ENCODE results near the gene ZBTB17. TPM values are rescaled to one million over a fixed set of nuclear protein-coding genes. Genes with fewer than 3 reads are reported as not detected.

Gene ZBTB17
- total RNA-seq, 1 experiment from 2014 or later, result 17.4 TPM

GRCh38 chr1:15994590-15995351, 18.9 kb upstream of the ZBTB17 start:
- ChIA-PET POLR2A (ENCODE audit: unreplicated experiment) (no interaction called here), CTCF (interaction anchor here (0.5 kb wide), 1 partner anchor 182 kb away, joined by 17 read pairs; no protein-coding TSS in a partner anchor)
- no TSS peak for BruUV-seq (replicated peaks)
- no peak overlapping the region for H2AFZ ChIP-seq
- H3K4me3 ChIP-seq, result no peak overlapping the region
- no peak overlapping the region for H3K4me2 ChIP-seq
- intact Hi-C loops (cut with micrococcal nuclease; ENCODE audit: unreplicated experiment), result loop anchor here (1.0 kb wide), 1 partner anchor 202 kb away; no protein-coding TSS in a partner anchor
- no peaks in the 10 kb centered on the region for H3K9me2 ChIP-seq (ENCODE audit: insufficient read depth)
- TF ChIP-seq EZH2 (IDR thresholded peaks at IDR 0.05; ENCODE audit: low read depth) (no peak), CTCF (conservative IDR thresholded peaks at IDR 0.05) (peak; percentile 68)
- no peaks in the 10 kb centered on the region for H3F3A ChIP-seq (ENCODE audit: insufficient read depth, low read depth)
- H3K27ac ChIP-seq, result no peak overlapping the region
- H3K4me1 ChIP-seq (replicated peaks; ENCODE audit: insufficient read depth), result no peaks in the 10 kb centered on the region
- peak in 1 of 2 experiments; percentile 55 for DNase-seq
- no peaks in the 10 kb centered on the region for H3K27me3 ChIP-seq (ENCODE audit: insufficient read depth, low read depth)
- no peaks in the 10 kb centered on the region for H4K20me1 ChIP-seq (ENCODE audit: insufficient read depth)
- H3K36me3 ChIP-seq (ENCODE audit: low read depth), result no peaks in the 10 kb centered on the region
- H3K9me3 ChIP-seq (ENCODE audit: insufficient read depth, low read depth), result no peaks in the 10 kb centered on the region
- H3K79me2 ChIP-seq (ENCODE audit: low read depth), result no peaks in the 10 kb centered on the region

DNA sequence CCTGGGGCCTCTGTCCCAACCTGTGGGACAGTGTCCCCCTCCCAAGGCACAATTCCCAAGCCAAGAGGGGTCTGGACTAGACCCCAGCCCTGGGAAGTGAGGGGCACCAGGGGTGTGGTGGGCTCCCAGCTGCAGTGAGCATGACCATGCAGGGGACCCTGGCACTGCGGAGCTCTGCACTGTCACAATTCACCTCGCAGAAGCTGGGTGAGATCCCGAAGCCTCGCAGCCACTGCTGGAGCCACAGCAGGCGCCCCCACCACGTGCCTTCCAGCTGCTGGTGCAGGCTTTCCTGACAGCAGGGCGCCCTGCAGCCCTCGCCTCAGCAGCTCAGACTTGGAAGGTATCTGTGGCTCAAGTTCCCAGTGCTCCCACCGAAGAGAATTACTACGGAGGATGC, 18.2 kb upstream of the ZBTB17 start:
- no peak overlapping the region for H3K4me2 ChIP-seq
- no peak overlapping the region for H3K27ac ChIP-seq
- no peaks in the 10 kb centered on the region for H3K27me3 ChIP-seq (ENCODE audit: insufficient read depth, low read depth)
- H3K4me3 ChIP-seq, result no peak overlapping the region
- no peaks in the 10 kb centered on the region for H3K36me3 ChIP-seq (ENCODE audit: low read depth)
- H4K20me1 ChIP-seq (ENCODE audit: insufficient read depth), result no peaks in the 10 kb centered on the region
- H2AFZ ChIP-seq, result no peak overlapping the region
- BruUV-seq (replicated peaks), result no TSS peak
- H3K9me3 ChIP-seq (ENCODE audit: insufficient read depth, low read depth), result no peaks in the 10 kb centered on the region
- intact Hi-C loops (cut with micrococcal nuclease; ENCODE audit: unreplicated experiment), result loop anchor here (1.0 kb wide), 1 partner anchor 202 kb away; no protein-coding TSS in a partner anchor
- no peaks in the 10 kb centered on the region for H3K9me2 ChIP-seq (ENCODE audit: insufficient read depth)
- ChIA-PET CTCF (interaction anchor here (0.5 kb wide), 1 partner anchor 181 kb away, joined by 17 read pairs; no protein-coding TSS in a partner anchor), POLR2A (ENCODE audit: unreplicated experiment) (no interaction called here)
- DNase-seq, result no peak
- no peaks in the 10 kb centered on the region for H3K79me2 ChIP-seq (ENCODE audit: low read depth)
- TF ChIP-seq EZH2 (IDR thresholded peaks at IDR 0.05; ENCODE audit: low read depth) (no peak), CTCF (conservative IDR thresholded peaks at IDR 0.05) (no peak)
- H3F3A ChIP-seq (ENCODE audit: insufficient read depth, low read depth), result no peaks in the 10 kb centered on the region
- H3K4me1 ChIP-seq (replicated peaks; ENCODE audit: insufficient read depth), result no peaks in the 10 kb centered on the region

DNA sequence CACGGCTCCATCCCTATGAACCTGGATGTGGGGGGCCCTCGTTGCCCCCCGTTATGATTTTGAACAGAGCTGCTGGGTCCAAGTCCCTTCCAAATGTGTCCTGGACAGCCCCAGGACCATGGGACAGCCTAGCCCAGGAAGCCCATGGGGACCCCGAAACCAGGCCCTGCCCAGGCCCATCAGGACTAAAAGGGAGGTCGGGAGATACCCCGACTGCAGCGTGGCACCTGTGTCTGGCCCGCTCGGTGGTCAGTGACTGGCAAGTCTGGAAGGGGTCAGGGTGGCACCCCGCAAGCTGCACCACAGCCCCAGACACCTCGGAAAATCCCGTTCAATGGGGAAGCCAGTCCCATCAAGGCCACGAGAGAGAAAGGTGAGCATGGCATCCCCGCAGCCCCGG, 17.8 kb upstream of the ZBTB17 start:
- H3K4me3 ChIP-seq, result no peak overlapping the region
- TF ChIP-seq EZH2 (IDR thresholded peaks at IDR 0.05; ENCODE audit: low read depth) (no peak), CTCF (conservative IDR thresholded peaks at IDR 0.05) (no peak)
- DNase-seq, result no peak
- no peaks in the 10 kb centered on the region for H3K79me2 ChIP-seq (ENCODE audit: low read depth)
- no peaks in the 10 kb centered on the region for H3K9me3 ChIP-seq (ENCODE audit: insufficient read depth, low read depth)
- H3K27me3 ChIP-seq (ENCODE audit: insufficient read depth, low read depth), result no peaks in the 10 kb centered on the region
- no peaks in the 10 kb centered on the region for H3F3A ChIP-seq (ENCODE audit: insufficient read depth, low read depth)
- no peak overlapping the region for H3K4me2 ChIP-seq
- H4K20me1 ChIP-seq (ENCODE audit: insufficient read depth), result no peaks in the 10 kb centered on the region
- H3K4me1 ChIP-seq (replicated peaks; ENCODE audit: insufficient read depth), result no peaks in the 10 kb centered on the region
- no peak overlapping the region for H3K27ac ChIP-seq
- intact Hi-C loops (cut with micrococcal nuclease; ENCODE audit: unreplicated experiment), result loop anchor here (1.0 kb wide), 1 partner anchor 201 kb away; no protein-coding TSS in a partner anchor
- no peak overlapping the region for H2AFZ ChIP-seq
- H3K9me2 ChIP-seq (ENCODE audit: insufficient read depth), result no peaks in the 10 kb centered on the region
- H3K36me3 ChIP-seq (ENCODE audit: low read depth), result no peaks in the 10 kb centered on the region
- ChIA-PET POLR2A (ENCODE audit: unreplicated experiment) (no interaction called here), CTCF (no interaction called here)
- no TSS peak for BruUV-seq (replicated peaks)
